Fibroblast of pulmonary artery (primary cell): ENCODE measurements around the gene PRKCD.

Experiments
- DNase-seq: peaks from one replicate; pipeline ENCODE4 v3.0.0-alpha.2; 2010; ENCODE audit warnings: low read depth
- H3K4me3 ChIP-seq: replicated peaks from 2 replicates; pipeline ENCODE4 v1.5.1; 2011; ENCODE audit warnings: low read depth, mild to moderate bottlenecking, control low read depth, low read length, moderate library complexity
- TF ChIP-seq, protein P1 (sequence below): IDR thresholded peaks from 2 replicates; pipeline ENCODE4 v1.5.1; 2011; ENCODE audit warnings: mild to moderate bottlenecking, control low read depth, low read length, inconsistent platforms; ENCODE audit errors: missing control alignments

Gene PRKCD

GRCh38 chr3:53161820-53162671 lies 1.0 kb downstream of the PRKCD start:
- peak overlapping the region; percentile 83 for H3K4me3 ChIP-seq
- TF ChIP-seq, protein P1, sequence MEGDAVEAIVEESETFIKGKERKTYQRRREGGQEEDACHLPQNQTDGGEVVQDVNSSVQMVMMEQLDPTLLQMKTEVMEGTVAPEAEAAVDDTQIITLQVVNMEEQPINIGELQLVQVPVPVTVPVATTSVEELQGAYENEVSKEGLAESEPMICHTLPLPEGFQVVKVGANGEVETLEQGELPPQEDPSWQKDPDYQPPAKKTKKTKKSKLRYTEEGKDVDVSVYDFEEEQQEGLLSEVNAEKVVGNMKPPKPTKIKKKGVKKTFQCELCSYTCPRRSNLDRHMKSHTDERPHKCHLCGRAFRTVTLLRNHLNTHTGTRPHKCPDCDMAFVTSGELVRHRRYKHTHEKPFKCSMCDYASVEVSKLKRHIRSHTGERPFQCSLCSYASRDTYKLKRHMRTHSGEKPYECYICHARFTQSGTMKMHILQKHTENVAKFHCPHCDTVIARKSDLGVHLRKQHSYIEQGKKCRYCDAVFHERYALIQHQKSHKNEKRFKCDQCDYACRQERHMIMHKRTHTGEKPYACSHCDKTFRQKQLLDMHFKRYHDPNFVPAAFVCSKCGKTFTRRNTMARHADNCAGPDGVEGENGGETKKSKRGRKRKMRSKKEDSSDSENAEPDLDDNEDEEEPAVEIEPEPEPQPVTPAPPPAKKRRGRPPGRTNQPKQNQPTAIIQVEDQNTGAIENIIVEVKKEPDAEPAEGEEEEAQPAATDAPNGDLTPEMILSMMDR: no peak
- DNase-seq: peak; percentile 24

DNA sequence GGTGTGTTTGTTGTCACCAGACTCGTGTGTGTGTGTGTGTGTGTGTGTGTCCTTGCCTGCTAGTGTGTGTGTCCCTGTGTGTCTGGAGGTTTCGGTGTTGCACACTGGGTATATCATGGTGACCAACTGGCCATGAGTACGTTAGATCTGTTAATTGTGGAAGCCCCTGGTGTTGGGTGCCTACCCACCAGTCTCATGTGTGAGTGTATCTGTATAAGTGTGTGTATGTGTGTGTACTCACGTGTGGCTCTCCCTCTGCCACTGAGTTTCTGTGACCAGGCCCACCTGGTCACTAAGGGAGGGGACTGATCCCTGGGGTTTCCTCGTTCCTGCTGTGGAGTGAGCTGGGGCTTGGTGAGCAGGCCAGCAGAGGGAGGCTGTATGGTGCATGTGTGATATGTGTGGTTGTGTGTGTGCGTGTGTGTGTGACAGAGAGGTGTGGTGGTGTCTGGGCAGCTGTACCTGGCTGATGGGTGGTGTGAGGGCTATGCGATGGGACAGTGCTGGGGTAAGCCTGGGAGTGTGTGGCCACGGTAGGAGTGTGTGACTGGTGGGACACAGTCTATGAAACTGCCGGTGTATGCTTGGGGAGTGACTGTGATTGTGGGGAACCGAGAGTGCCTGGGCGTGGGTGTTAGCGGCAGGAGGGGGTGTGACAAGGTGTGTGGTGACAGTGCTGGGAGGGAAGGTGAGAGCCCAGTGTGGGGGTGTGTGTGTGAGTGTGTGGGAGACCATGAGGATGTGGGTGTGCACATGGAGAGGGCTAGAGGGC lies 1.8 kb downstream of the PRKCD start:
- peak overlapping the region; percentile 83 for H3K4me3 ChIP-seq
- TF ChIP-seq, protein P1: no peak
- DNase-seq: peak; percentile 18

DNA sequence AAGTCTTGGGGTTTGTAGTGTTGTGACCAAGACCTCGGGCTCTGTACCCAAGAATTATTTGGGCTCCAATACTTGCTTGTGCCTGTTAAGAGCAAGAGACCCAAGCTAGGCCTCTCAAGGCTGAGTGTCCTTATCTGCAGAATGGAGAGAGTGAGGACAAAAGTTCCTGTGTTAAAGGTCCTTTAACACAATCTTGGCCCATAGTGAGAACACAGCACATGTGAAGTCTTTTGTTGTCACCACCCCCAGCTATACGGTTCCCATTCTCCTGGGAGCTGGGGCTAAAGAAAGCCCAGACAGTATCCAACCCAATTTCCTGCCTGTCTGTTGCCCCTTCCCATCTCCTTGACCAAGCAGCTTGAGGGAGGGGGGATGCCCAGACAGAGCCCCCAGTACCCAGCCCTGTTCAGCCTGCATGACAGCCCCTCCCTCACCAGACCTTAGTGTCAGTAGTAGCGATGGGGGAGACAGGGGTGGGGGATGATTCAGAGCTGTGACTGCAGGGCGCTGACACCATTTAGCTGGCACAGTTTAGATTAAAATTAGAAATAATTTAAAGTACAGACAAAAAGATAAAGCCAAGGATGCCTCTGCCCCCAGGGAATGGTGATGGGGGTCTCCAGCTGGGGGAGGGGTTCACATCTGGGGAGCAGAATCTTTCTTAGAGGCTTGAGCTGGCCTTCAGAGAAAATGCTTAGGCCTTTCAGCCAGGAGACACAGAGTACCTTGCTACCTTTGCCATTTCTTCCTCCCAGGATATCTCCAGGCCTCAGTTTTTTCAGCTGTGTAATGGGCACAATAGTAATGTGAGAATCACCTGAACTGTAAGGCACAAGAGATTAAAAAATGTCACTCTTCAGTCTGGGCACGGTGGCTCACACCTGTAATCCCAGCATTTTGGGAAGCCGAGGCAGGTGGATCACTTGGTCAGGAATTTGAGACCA lies 2.7 kb downstream of the PRKCD start:
- peak; percentile 12 for DNase-seq
- TF ChIP-seq, protein P1: no peak
- H3K4me3 ChIP-seq: peak overlapping the region; percentile 83

DNA sequence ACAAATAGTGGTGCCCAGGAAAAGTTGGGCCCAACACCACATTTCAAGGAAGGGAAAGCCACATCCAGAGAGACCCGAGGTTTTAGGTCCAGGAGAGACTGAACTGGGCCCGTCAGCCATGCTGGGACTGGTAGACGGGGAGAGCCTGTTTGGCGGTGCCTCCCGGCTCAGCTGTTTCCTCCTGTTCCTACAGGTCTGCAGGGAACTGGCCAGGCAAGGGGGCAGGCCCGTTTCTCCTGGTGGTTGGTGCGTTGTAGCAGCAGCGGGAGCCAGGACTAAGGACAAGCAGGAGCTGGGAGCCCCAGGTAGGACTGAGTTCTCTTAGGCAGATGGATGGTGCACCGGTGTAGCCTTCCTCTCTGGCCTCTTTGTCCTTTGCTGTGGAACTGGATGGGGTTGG lies 3.9 kb downstream of the PRKCD start:
- TF ChIP-seq, protein P1: no peak
- H3K4me3 ChIP-seq: no peak overlapping the region
- no peak for DNase-seq

DNA sequence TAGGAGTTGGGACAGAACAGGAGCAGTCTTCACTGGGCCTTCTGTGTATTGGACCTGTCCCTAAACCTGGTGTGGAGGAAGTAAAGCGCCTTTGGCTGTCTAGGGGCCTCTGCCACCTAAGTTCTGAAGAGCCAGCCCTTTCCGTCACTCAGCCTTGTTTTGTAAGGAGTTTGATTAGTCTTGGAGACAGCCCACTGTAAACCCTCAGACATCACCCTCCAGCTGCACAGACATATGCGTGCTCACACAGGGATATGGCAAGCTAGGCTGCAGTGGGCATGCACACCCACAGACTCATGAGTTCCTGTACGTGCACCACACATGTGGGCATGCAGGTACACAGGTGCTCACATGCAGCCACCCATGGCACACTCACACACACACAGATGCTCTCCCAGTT lies 5.2 kb downstream of the PRKCD start:
- DNase-seq: no peak
- TF ChIP-seq, protein P1: no peak
- H3K4me3 ChIP-seq: no peak overlapping the region

GRCh38 chr3:53166781-53167291 lies 5.8 kb downstream of the PRKCD start:
- peak; percentile 76 for DNase-seq
- TF ChIP-seq, protein P1: no peak
- H3K4me3 ChIP-seq: no peak overlapping the region
